ENCODE results near the gene APBB1.

The APBB1 gene

GRCh38 chr11:6419009-6419631 is at the start of gene APBB1:
APBB1 (minus strand) TSS chr11:6419094; CDS start chr11:6411347, 7,747 bp downstream.
- peak; percentile 40 for DNase-seq (ENCODE audit: low read depth, low spot score)

GRCh38 chr11:6459099-6459450 is 40.2 kb upstream of the APBB1 start:
- no peak for DNase-seq (ENCODE audit: low read depth, low spot score)

- no peak for DNase-seq (ENCODE audit: low read depth, low spot score)
These were observed 39.6 kb upstream of the APBB1 start for GRCh38 chr11:6458352-6459098.

GRCh38 chr11:6457581-6458320 is 38.9 kb upstream of the APBB1 start:
- DNase-seq (ENCODE audit: low read depth, low spot score): no peak

- DNase-seq (ENCODE audit: low read depth, low spot score): no peak
These were observed 37.6 kb upstream of the APBB1 start for GRCh38 chr11:6456361-6457073.

- no peak for DNase-seq (ENCODE audit: low read depth, low spot score)
These were observed 36.2 kb upstream of the APBB1 start for GRCh38 chr11:6455070-6455469.

- no peak for DNase-seq (ENCODE audit: low read depth, low spot score)
These were observed 34.3 kb upstream of the APBB1 start for GRCh38 chr11:6453152-6453551.

- no peak for DNase-seq (ENCODE audit: low read depth, low spot score)
These were observed 33.3 kb upstream of the APBB1 start for GRCh38 chr11:6452219-6452618.

GRCh38 chr11:6448574-6448973 is 29.7 kb upstream of the APBB1 start:
- no peak for DNase-seq (ENCODE audit: low read depth, low spot score)

- peak; percentile 12 for DNase-seq (ENCODE audit: low read depth, low spot score)
These were observed 24.5 kb upstream of the APBB1 start for GRCh38 chr11:6443269-6444003.

- DNase-seq (ENCODE audit: low read depth, low spot score): no peak
These were observed 23.5 kb upstream of the APBB1 start for GRCh38 chr11:6442441-6442840.

- DNase-seq (ENCODE audit: low read depth, low spot score): no peak
These were observed 22.0 kb upstream of the APBB1 start, which contains the start of gene HPX for GRCh38 chr11:6440906-6441358. HPX (minus strand) TSS chr11:6440987; CDS start chr11:6440963, 24 bp downstream.

GRCh38 chr11:6438979-6439571 is 20.2 kb upstream of the APBB1 start:
- DNase-seq (ENCODE audit: low read depth, low spot score): no peak

- DNase-seq (ENCODE audit: low read depth, low spot score): no peak
These were observed 19.1 kb upstream of the APBB1 start for GRCh38 chr11:6437993-6438392.

GRCh38 chr11:6437423-6437822 is 18.5 kb upstream of the APBB1 start:
- no peak for DNase-seq (ENCODE audit: low read depth, low spot score)

GRCh38 chr11:6433998-6434660 is 15.2 kb upstream of the APBB1 start:
- no peak for DNase-seq (ENCODE audit: low read depth, low spot score)

GRCh38 chr11:6431861-6432260 is 13.0 kb upstream of the APBB1 start:
- no peak for DNase-seq (ENCODE audit: low read depth, low spot score)

GRCh38 chr11:6427516-6427915 is 8.6 kb upstream of the APBB1 start:
- DNase-seq (ENCODE audit: low read depth, low spot score): no peak

GRCh38 chr11:6420677-6421076 is 1.8 kb upstream of the APBB1 start:
- DNase-seq (ENCODE audit: low read depth, low spot score): no peak

- DNase-seq (ENCODE audit: low read depth, low spot score): no peak
These were observed 311 bp downstream of the APBB1 start for GRCh38 chr11:6418557-6419008.
